ENCODE results near the gene MEGF8. TPM values are rescaled to one million over a fixed set of nuclear protein-coding genes. Genes with fewer than 3 reads are reported as not detected.

MEGF8 gene
- total and polyA plus RNA-seq, 2 of the 8 experiments (the other 6 are each of a cell fraction or from before 2014, with no cell fraction given): 13.0 to 23.7 TPM

- no peak for TF ChIP-seq ATF3 (IDR thresholded peaks at IDR 0.05; ENCODE audit: insufficient read depth, low read depth, low read length)
- no peak for TF ChIP-seq TAF1 (IDR thresholded peaks at IDR 0.05; ENCODE audit: low read depth, low read length)
Measured at GRCh38 chr19:42366673-42367072, 41.2 kb downstream of the MEGF8 start (continued).
